ENCODE results near the gene PODXL.
"Not testable (repeated sequence)": the region's sequence is repeated elsewhere in the genome, so short reads cannot be mapped to it uniquely, and the experiment has no call there.

PODXL gene

DNA sequence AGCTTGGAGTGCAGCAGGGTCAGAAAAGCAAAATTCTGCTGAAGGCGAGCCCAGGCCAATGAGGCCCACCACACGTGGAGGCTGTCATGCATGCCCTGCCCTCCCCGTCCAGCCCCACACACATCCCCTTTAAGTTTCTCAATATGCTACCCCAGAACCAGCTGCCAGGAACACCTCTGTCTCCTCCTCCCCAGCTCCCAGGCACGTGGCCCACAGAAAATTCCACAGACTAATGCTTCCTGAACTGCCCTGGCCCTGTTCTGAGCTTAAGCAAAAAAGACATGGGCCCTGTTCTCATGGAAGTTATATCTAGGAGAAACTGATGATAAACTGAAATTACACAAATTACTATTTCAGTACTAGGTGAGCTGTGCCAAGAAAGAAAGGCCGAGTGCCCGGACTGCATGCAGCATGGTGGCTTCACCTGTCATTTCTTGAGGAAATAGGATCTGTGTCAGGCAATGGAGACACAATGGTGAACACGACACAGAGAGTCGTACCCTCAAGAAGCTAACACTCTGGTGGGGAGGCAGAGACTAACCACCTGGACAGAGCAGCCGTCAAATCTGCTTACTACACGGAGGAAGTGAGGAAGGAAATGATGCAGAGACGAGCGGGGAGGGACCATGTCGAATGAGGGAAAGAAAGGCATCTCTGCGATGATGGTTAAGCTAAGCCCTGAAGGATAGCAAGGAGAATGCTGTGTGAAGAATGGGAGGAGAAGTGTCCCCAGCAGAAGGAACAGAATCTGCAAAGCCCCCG is 44.5 kb downstream of the PODXL start:
- Mint-ChIP-seq H3K27me3 (peaks cover 50% of the 10 kb centered on the region), H3K9me3 (no peaks in the 10 kb centered on the region), H3K4me1 (peaks cover 36% of the 10 kb centered on the region), H3K27ac (no peak overlapping the region), H3K4me3 (no peak overlapping the region)
- DNase-seq (no peak), ATAC-seq (no peak)

DNA sequence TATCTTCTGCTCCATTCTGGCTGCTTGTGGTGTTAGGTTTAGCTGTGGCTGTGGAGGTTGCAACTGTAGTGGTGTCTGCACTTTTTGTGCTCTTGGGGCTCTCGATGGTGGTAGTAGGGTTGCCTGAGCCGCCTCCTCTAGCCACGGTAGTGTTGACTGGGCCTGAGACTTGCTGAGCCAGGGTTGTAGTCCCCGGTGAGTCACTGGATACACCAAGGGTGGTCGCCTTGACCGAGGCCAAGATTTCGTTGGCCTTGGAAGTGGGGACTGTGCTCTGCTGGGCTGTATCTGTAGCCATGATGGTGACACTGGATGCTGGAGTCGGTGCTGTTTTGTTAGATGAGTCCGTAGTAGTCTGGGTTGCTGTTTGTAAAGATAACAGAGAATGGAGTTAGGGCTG is 45.4 kb downstream of the PODXL start:
- Mint-ChIP-seq H3K27ac (peak overlapping the region in 1 of 2 donors; percentile 17), H3K4me3 (no peak overlapping the region), H3K9me3 (no peaks in the 10 kb centered on the region), H3K4me1 (peaks cover 37% of the 10 kb centered on the region), H3K27me3 (peaks cover 55% of the 10 kb centered on the region)
- ATAC-seq: no peak
- DNase-seq: no peak

DNA sequence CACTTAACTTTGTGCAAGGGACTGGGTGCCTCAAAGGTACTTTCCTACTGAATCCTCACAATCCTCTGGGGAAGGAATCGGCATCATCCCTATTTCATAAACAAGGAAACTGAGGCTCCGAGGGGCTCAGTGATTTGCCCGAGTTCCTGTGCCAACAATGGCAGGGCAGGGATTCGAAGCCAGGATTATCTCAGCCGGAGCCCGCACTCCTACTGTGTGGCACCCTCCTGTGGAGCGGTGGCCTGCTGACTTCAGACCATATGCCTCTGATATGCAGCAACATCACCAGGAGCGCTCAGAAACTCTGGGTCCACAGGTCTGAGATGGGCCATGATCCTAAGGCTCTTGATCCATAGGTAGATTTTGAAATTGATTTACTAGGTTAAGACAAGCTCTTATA is 46.6 kb downstream of the PODXL start:
- Mint-ChIP-seq H3K4me1 (peaks cover 41% of the 10 kb centered on the region), H3K27ac (no peak overlapping the region), H3K4me3 (no peak overlapping the region), H3K9me3 (no peaks in the 10 kb centered on the region), H3K27me3 (peaks cover 55% of the 10 kb centered on the region)
- no peak for DNase-seq
- ATAC-seq: no peak

DNA sequence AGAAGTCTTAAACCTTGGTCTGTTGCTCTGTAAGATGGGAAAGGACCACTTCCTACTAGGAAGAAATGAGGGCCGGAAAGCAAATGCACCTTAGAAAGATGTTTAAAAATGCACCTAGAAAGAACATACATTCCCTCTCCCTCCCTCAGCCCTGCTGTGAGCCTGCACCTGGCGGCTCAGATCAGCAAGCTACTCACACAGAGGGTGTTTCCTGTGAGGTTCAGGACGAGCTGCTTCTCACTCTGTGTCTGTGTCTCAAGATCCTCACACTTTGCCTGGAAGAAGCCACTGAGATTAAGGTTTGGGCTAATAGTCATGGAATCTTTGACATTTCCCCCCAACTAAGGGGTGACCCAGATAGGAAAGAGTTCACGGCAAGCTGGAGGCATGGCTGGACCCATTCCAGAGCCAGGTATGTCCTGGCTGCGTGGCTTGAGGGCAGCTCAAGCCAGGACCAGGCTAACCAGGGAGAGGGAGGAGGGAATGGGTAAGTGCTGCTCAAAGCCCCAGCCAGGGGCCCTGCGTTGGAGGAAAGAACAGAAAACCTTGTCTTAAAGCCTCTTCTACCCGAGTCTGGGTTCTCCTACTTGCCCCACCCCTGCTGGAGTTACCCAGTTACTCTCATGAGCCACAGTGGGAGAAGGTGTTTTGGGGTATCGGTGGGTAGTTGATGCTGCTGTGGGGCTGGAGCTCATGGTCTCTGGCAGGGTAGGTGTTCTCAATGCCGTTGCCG is 47.5 kb downstream of the PODXL start:
- H3K27ac Mint-ChIP-seq: peak overlapping the region in 1 of 2 donors; percentile 60
- H3K4me3 Mint-ChIP-seq: no peak overlapping the region
- DNase-seq (no peak), ATAC-seq (no peak)
- peaks cover 49% of the 10 kb centered on the region for H3K4me1 Mint-ChIP-seq
- peaks cover 55% of the 10 kb centered on the region for H3K27me3 Mint-ChIP-seq
- H3K9me3 Mint-ChIP-seq: no peaks in the 10 kb centered on the region

DNA sequence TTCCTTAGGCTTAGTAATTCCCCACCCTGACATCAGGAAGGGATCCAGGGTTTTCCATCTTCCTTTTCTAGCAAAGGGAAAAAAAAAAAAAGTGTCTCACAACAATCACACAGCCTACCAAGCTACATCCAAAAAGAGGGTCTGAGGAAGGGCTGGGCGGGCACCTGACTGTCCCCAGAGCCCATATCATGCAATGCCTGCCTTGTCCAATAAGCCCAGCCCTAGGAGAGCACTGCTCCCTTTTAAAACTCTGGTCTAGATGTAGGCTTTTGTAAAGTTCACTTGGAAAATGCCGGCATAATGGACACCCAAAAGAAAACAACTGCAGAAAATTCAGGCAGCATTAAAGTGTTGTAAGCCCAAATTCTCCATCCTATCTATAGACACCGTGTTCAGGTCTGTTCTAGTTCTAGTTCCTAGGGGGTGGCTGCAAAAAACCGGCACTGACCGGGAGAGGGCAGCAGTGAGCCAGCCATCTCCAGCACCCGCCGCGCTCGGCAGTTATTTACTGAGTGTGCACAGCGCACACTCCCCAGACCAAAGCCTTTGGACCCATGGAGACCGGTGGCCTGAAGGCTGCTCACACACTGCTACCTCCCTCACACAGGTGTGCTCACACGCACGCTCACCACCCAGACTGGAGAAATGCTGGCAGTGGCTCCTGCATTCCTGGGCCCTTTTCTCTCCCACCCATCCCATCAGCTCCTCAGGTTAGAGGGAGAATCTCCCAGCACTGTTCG is 48.7 kb downstream of the PODXL start:
- DNase-seq (peak; percentile 80 to 82), ATAC-seq (peak; percentile 86)
- Mint-ChIP-seq H3K4me1 (peaks cover 47% of the 10 kb centered on the region), H3K27ac (peak overlapping the region in 1 of 2 donors; percentile 13), H3K9me3 (no peaks in the 10 kb centered on the region), H3K27me3 (peaks cover 50% of the 10 kb centered on the region), H3K4me3 (peak overlapping the region; percentile 51 to 54)

DNA sequence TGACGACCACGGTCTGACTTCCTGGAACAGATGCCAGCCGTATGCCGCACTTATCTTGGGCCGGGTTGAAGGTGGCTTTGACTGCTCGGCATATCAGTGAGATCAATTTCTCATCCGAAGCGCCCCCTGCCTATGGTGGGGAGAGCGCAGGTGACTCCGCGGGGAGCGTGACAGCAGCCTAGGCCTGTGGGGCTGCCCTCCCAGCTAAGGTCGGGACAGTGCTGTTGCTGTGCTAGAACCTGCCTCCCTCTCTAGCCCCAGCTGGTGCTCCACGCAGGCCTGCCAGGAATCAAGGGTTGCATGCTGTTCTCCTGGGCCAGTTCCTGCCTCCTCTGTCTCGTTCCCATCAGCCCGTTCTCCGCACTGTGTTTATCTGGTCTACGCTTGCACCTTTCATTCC is 49.8 kb downstream of the PODXL start:
- H3K4me1 Mint-ChIP-seq: peaks cover 51% of the 10 kb centered on the region
- H3K27me3 Mint-ChIP-seq: peaks cover 42% of the 10 kb centered on the region
- no peaks in the 10 kb centered on the region for H3K9me3 Mint-ChIP-seq
- H3K27ac Mint-ChIP-seq: peak overlapping the region in 1 of 2 donors; percentile 87
- DNase-seq (no peak), ATAC-seq (no peak)
- H3K4me3 Mint-ChIP-seq: no peak overlapping the region

DNA sequence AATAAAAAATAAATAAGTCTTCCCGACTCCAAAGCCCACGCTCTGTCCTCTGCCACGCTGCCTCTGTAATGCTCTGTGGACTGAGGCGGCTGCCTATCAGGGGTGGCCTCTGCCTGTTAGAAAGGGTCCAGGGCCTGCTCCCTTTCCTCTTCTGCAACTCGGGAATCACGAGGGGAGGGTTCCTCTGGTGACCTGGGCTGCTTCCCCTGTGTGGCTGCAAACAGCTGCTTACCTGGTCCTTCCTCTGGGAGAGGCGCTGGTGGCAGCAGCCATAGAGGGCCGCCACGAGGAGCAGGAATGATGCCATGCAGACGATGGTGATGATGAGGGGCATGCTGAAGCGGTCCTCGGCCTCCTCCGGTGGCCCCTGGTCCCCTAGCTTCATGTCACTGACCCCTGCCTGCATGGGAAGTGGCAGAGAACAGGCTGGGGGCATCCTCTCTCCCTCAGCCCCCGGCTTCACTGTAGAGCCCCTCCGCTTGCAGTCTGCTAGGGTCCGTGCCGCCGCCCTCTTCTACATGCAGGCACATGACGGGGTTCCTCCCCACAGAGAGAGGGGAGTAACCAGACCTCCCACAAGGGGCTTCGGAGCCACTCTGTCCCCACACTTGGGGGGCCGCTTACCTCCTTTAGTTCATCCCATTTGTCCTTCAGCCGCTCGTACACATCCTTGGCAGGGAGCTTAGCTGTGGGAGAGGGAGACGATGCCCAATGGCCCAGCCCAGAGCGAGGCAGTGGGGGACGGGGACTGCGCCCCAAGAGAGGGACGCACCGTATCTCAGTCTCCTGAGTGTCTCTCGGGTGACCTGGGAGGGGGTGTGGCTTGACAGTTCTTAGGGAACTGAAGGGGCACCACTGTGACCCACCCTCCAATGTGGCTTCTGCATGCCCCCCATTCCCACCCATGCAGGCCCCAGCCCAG is 50.5 kb downstream of the PODXL start:
- DNase-seq (no peak), ATAC-seq (no peak)
- Mint-ChIP-seq H3K9me3 (no peaks in the 10 kb centered on the region), H3K27ac (peak overlapping the region in 1 of 2 donors; percentile 82), H3K27me3 (peaks cover 38% of the 10 kb centered on the region), H3K4me1 (peaks cover 57% of the 10 kb centered on the region), H3K4me3 (no peak overlapping the region)

DNA sequence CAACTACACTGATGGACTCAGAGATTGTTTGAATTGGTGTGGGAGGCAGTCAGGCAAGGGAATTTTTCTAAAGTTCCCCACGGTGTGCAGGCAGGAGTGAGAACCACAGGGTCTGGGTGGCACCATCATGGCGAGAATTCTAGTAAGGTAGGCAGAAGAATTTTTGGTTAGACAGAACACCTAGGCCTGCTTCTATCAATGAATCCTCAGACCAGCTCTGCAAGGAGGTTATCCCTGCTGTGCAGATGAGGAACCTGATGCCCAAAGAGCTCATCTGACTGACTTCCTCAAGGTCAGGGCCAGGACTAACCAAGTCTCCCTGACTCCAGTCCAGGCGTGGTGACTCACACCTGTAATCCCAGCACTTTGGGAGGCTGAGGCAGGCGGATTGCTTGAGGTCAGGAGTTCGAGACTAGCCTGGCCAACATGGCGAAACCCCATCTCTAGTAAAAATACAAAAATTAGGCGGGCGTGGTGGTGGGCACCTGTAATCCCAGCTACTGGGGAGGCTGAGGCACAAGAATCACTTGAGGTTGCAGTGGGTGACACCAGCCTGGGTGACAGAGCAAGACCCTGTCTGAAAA is 51.3 kb downstream of the PODXL start:
- not testable (repeated sequence) for ATAC-seq, DNase-seq, H3K9me3 Mint-ChIP-seq
- Mint-ChIP-seq H3K4me3 (peak overlapping the region in 1 of 2 donors; percentile 10), H3K27ac (peak overlapping the region in 1 of 2 donors; percentile 52), H3K4me1 (peaks cover 62% of the 10 kb centered on the region), H3K27me3 (peaks cover 32% of the 10 kb centered on the region)

DNA sequence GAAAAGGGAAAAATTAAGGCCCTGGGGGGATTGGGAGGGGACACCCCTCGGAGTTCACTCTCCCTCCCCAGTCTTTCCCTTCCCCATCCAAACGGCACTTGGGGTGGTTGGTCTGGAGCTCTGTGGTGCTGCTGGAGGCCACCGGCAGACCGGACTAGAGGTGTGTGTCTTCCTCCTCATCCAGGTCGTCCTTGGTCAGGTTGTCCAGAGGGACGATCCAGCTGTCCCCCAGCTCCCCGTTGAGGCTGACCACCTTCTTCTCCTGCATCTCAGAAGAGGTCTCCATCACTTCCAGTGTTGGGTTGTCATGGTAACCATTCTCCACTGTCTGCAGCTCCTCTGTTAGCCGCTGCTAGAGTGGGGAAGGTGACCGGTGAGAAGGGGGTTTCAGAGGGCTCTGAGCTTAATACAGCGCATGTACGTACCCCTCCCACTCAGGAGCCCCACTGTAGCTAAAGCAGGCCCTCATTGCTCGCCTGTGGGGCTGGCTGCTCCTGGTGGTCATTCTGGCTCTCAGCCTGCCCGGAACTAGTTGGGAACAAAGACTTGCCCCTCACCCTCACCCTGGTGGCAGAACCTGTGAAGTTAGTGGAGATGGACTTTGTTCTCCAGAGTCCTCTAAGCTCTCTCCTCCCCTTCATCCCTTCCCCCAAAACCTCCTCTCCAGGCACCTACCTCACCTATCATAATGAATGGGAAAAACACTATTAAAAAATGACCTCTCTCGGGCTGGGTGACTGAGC is 52.1 kb downstream of the PODXL start:
- H3K27ac Mint-ChIP-seq: peak overlapping the region in 1 of 2 donors; percentile 48
- H3K4me1 Mint-ChIP-seq: peaks cover 62% of the 10 kb centered on the region
- peak overlapping the region in 1 of 2 donors; percentile 10 for H3K4me3 Mint-ChIP-seq
- no peaks in the 10 kb centered on the region for H3K9me3 Mint-ChIP-seq
- ATAC-seq (no peak), DNase-seq (no peak)
- H3K27me3 Mint-ChIP-seq: peaks cover 29% of the 10 kb centered on the region

DNA sequence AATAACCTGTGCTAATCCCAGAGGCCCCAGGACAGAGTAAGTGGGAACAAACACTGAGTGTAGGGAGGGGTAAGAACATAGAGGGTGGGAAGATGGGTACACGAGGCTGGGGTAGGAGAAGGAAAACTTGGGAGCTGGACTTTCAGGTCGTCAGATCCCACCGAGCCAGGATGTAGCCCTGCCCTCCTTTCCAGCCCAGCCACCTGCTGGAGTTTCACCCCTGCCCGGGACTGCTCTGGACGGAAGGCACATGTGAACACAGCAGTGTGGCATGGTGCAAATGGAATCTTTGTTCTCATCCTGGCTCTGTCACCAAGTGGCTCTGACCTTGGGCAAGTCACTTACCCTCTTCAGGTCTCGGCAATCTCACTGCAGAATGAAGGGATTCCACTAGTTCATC is 52.8 kb downstream of the PODXL start:
- Mint-ChIP-seq H3K27ac (peak overlapping the region in 1 of 2 donors; percentile 12), H3K9me3 (no peaks in the 10 kb centered on the region), H3K27me3 (peaks cover 22% of the 10 kb centered on the region), H3K4me3 (no peak overlapping the region), H3K4me1 (peaks cover 57% of the 10 kb centered on the region)
- ATAC-seq (no peak), DNase-seq (no peak)

DNA sequence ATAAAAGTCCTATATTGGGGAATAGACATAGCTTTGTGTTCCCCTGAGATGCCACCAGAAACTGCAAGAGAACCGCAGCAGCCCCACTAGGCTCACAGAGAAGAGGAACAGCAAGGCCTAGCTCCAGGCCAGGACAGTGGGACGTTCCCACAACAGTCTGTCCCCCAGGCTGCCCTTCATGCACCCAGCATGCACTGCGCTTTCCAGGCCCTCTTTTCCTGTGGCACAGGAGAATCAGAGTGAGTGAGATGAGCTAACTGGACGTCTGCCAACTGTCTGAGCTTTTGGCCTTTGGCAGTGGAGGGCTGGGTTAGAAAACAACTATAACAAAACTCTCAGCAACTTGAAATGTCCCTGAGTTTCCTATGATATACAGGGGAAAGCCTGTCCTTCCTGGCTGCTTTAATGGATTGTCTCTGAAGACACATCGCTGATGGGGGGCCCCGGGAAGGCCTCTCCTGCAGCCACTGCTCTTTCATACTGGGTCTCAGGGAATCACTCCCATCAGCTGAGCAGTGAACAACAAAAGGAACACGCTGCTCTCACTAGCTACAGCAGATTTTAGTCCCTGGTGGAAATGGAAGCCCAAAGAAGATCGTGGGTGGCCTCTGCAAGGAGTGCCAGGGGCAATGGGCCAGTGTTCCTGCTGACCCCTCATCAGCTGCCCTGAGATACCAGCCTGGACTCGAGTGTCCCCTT is 53.5 kb downstream of the PODXL start:
- DNase-seq (no peak), ATAC-seq (no peak)
- Mint-ChIP-seq H3K27ac (peak overlapping the region in 1 of 2 donors; percentile 12), H3K27me3 (peaks cover 15% of the 10 kb centered on the region), H3K4me1 (peaks cover 50% of the 10 kb centered on the region), H3K4me3 (no peak overlapping the region), H3K9me3 (no peaks in the 10 kb centered on the region)

DNA sequence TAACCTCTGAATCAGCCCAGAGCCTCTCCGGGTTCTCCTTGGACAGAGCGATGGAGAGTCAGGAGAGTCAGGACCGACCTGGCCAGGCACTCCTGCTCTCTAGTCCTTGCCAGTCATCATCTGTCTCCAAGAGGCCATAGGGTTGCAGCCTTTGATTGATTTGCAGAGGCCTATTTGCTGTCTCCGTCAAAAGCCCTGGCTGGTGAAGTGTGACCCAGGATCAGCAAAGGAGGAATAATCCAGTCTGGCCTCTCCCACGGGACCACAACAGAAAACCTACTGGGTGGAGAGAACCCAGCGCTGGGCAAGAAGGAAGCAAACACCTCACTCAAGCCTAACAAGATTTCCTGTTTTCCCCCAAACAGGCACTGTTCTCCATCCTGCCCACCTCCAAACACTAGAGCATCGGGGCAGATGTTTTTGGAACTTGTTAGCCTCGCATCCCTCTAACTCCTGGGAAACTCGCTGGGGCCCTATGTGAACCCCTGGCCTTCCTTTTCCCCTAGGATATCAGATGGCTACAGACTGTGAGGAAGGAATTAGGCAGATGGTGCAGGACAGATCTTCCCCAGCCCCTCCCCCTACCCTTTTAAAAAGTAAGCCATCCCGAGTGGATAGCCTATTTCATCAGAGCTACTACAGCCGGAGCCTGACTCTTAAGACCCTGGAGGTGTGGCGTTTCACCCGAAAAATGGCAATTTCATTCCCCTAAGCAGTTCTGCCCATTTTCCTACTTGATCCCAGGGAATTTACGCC is 54.3 kb downstream of the PODXL start:
- H3K27ac Mint-ChIP-seq: peak overlapping the region in 1 of 2 donors; percentile 63

DNA sequence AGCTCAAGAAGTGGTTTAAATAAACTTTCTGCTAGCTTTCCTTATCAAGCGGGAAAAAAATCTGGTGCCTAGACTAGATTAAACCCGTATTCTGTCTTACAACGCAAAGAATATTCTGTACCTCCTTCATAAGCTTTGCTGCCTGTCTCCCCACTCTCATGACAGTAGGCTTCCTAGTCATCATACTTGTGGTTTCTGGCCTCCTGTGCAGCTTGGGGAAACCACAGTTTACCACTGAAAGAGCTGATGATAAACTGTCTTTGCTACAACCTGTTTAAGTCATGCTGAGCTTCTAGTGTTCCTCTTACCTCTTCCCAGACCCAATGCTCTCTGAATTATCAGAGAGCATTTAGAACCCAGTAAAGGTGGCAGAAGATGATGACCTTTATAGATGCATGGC is 55.0 kb downstream of the PODXL start:
- H3K27ac Mint-ChIP-seq: no peak overlapping the region
- peak; percentile 45 to 66 for DNase-seq
- no peaks in the 10 kb centered on the region for H3K27me3 Mint-ChIP-seq

More for the DNA sequence above, 54.3 kb downstream of the PODXL start:
- no peak overlapping the region for H3K4me3 Mint-ChIP-seq
- H3K9me3 Mint-ChIP-seq: no peaks in the 10 kb centered on the region
- DNase-seq (no peak), ATAC-seq (no peak)
- peaks cover 7% of the 10 kb centered on the region for H3K27me3 Mint-ChIP-seq
- H3K4me1 Mint-ChIP-seq: peaks cover 44% of the 10 kb centered on the region

More for the DNA sequence above, 55.0 kb downstream of the PODXL start:
- peak overlapping the region in 1 of 2 donors; percentile 35 for H3K4me3 Mint-ChIP-seq
- H3K4me1 Mint-ChIP-seq: peaks cover 41% of the 10 kb centered on the region
- peak; percentile 97 for ATAC-seq
- no peaks in the 10 kb centered on the region for H3K9me3 Mint-ChIP-seq

Data from stimulated activated naive CD8-positive, alpha-beta T cell treated with anti-CD3 and anti-CD28 coated beads, Interleukin-15, amount 100 ng/mL, for 72 hours (primary cell).